Liver (tissue), 9 donors: ENCODE measurements around the gene KLK7. TPM values are rescaled to one million over a fixed set of nuclear protein-coding genes. Genes with fewer than 3 reads are reported as not detected.

Experiments used
- DNase-seq: peaks from one replicate; pipeline ENCODE4 v3.0.0-alpha.2; 2017; ENCODE audit warnings: low spot score
- H3K27ac ChIP-seq, 2 donors: one replicate each; pipeline ENCODE4 v1.7.0; 2013; ENCODE audit warnings: inconsistent platforms in 2 of 2, low read length in 2 of 2, control low read depth in 1 of 2, low read depth in 1 of 2, mild to moderate bottlenecking in 1 of 2
- H3K27me3 ChIP-seq, 4 donors: one replicate each; pipeline versions ENCODE4 v1.6.1 to v1.7.0; 2013; ENCODE audit warnings: low read length in 3 of 4, inconsistent platforms in 1 of 4, mild to moderate bottlenecking in 1 of 4, moderate library complexity in 1 of 4; ENCODE audit not compliant: control insufficient read depth in 4 of 4, insufficient read depth in 4 of 4
- H3K36me3 ChIP-seq, 4 donors: one replicate each; pipeline versions ENCODE4 v1.6.1 to v1.7.0; 2013; ENCODE audit warnings: low read length in 3 of 4, mild to moderate bottlenecking in 3 of 4, low read depth in 1 of 4, moderate library complexity in 1 of 4; ENCODE audit not compliant: control insufficient read depth in 4 of 4, insufficient read depth in 3 of 4
- H3K4me1 ChIP-seq, 4 donors: one replicate each; pipeline versions ENCODE4 v1.6.1 to v1.7.0; 2013; ENCODE audit warnings: low read length in 3 of 4, mild to moderate bottlenecking in 3 of 4, moderate library complexity in 1 of 4; ENCODE audit not compliant: control insufficient read depth in 4 of 4, insufficient read depth in 4 of 4
- H3K4me3 ChIP-seq, 3 donors: one replicate each; pipeline versions ENCODE4 v1.6.1 to v1.7.0; 2013; ENCODE audit warnings: low read length in 3 of 3, control low read depth in 1 of 3, low read depth in 1 of 3, mild to moderate bottlenecking in 1 of 3
- H3K9ac ChIP-seq, 2 donors: one replicate each; pipeline ENCODE4 v1.7.0; 2013; ENCODE audit warnings: low read length in 2 of 2, mild to moderate bottlenecking in 2 of 2, moderate library complexity in 2 of 2, control low read depth in 1 of 2, low read depth in 1 of 2
- H3K9me3 ChIP-seq, 4 donors: one replicate each; pipeline versions ENCODE4 v1.6.1 to v1.7.0; 2013; ENCODE audit warnings: low read length in 3 of 4; ENCODE audit not compliant: control insufficient read depth in 4 of 4
- ATF3 ChIP-seq: IDR thresholded peaks from 2 replicates; pipeline ENCODE4 v1.6.1; 2016; ENCODE audit warnings: antibody characterized with exemption
- CTCF ChIP-seq: fragments of 150-350 bp; IDR thresholded peaks from 2 replicates; pipeline ENCODE4 v1.5.1; 2017; ENCODE audit warnings: improper control_type of control experiment, low read depth, low read length; ENCODE audit not compliant: missing input control
- EGR1 ChIP-seq, 2 donors: IDR thresholded peaks; 2 replicates each; pipeline ENCODE4 v1.6.1; 2016 to 2018; ENCODE audit warnings: antibody characterized with exemption in 2 of 2, low read depth in 2 of 2
- FOXA1 ChIP-seq: IDR thresholded peaks from 2 replicates; pipeline ENCODE4 v1.6.1; 2016; ENCODE audit warnings: antibody characterized with exemption
- FOXA2 ChIP-seq: IDR thresholded peaks from 2 replicates; pipeline ENCODE4 v1.6.1; 2016; ENCODE audit warnings: antibody characterized with exemption
- GABPA ChIP-seq, 2 donors: IDR thresholded peaks in 1 of 2; conservative IDR thresholded peaks in 1 of 2; 2 replicates each; pipeline ENCODE4 v1.6.1; 2016; ENCODE audit warnings: antibody characterized with exemption in 2 of 2, mild to moderate bottlenecking in 1 of 2, moderate library complexity in 1 of 2
- HNF4A ChIP-seq, 2 donors: conservative IDR thresholded peaks; 2 replicates each; pipeline ENCODE4 v1.6.1; 2016; ENCODE audit warnings: antibody characterized with exemption in 2 of 2, mild to moderate bottlenecking in 2 of 2
- HNF4G ChIP-seq: IDR thresholded peaks from 2 replicates; pipeline ENCODE4 v1.6.1; 2016; ENCODE audit warnings: antibody characterized with exemption
- JUND ChIP-seq, 2 donors: IDR thresholded peaks; 2 replicates each; pipeline ENCODE4 v1.6.1; 2016; ENCODE audit warnings: antibody characterized with exemption in 2 of 2
- MAX ChIP-seq: IDR thresholded peaks from 2 replicates; pipeline ENCODE4 v1.6.1; 2016; ENCODE audit warnings: antibody characterized with exemption
- NR2F2 ChIP-seq: IDR thresholded peaks from 2 replicates; pipeline ENCODE4 v1.6.1; 2016; ENCODE audit warnings: antibody characterized with exemption
- RAD21 ChIP-seq, 2 donors: IDR thresholded peaks; 2 replicates each; pipeline ENCODE4 v1.6.1; 2016; ENCODE audit warnings: antibody characterized with exemption in 2 of 2, mild to moderate bottlenecking in 2 of 2
- REST ChIP-seq: IDR thresholded peaks from 2 replicates; pipeline ENCODE4 v1.6.1; 2016; ENCODE audit warnings: antibody characterized with exemption, mild to moderate bottlenecking
- RXRA ChIP-seq, 2 donors: IDR thresholded peaks; 2 replicates each; pipeline ENCODE4 v1.6.1; 2017 to 2018; ENCODE audit warnings: antibody characterized with exemption in 2 of 2, mild to moderate bottlenecking in 1 of 2
- SP1 ChIP-seq: IDR thresholded peaks from 2 replicates; pipeline ENCODE4 v1.6.1; 2018; ENCODE audit warnings: antibody characterized with exemption, mild to moderate bottlenecking
- YY1 ChIP-seq: IDR thresholded peaks from 2 replicates; pipeline ENCODE4 v1.6.1; 2016; ENCODE audit warnings: antibody characterized with exemption, mild to moderate bottlenecking
- ZBTB33 ChIP-seq: IDR thresholded peaks from 2 replicates; pipeline ENCODE4 v1.6.1; 2016; ENCODE audit warnings: antibody characterized with exemption
- WGBS: extraction: QIAGEN DNeasy Blood & Tissue Kit; methylation state at CpG from one replicate; pipeline ENCODE4 v1.1.7; 2013; 5-methylcytosine and 5-hydroxymethylcytosine counted together
- polyA plus RNA-seq, 2 donors: library from polyadenylated mRNA; stranded (reverse) in 1 of 2; unstranded in 1 of 2; fragments of 200-250 nt in 1 of 2; fragments of >200 nt in 1 of 2; fragmentation: Nextera tagmentation in 1 of 2; extraction: Ambion mirVana in 1 of 2; gene quantifications; one replicate each; pipeline versions ENCODE4 v1.2.1 to v1.2.3, GENCODE V29; 2013 to 2015
- total RNA-seq, 2 donors: library from RNA; depleted of rRNA; stranded (reverse); fragments of >200 nt; gene quantifications; one replicate each; pipeline ENCODE4 v1.2.3, GENCODE V29; 2014
- donor health status: healthy.
- donor health status: healthy.
- donor health status: healthy.
- donor health status: healthy.
- donor health status: healthy.

KLK7 gene
- total and polyA plus RNA-seq, 4 donors: not detected

- H3K27ac ChIP-seq: no peak overlapping the region
- no peak overlapping the region for H3K4me3 ChIP-seq
- H3K9ac ChIP-seq: no peak overlapping the region
- no peak for DNase-seq
- H3K27me3 ChIP-seq: peaks cover 0 to 2% (median 0%) of the 10 kb centered on the region in 4 donors
- TF ChIP-seq RXRA (IDR thresholded peaks at IDR 0.05) (no peak), HNF4A (conservative IDR thresholded peaks at IDR 0.05) (no peak), ATF3 (no peak), JUND (IDR thresholded peaks at IDR 0.05) (no peak), FOXA1 (no peak), NR2F2 (no peak), REST (no peak), GABPA (IDR thresholded peaks at IDR 0.05 in 1 of 2, conservative IDR thresholded peaks at IDR 0.05 in 1 of 2) (no peak), MAX (no peak), SP1 (no peak), CTCF (no peak), EGR1 (IDR thresholded peaks at IDR 0.05; ENCODE audit: low read depth in 2 of 2) (no peak), HNF4G (no peak), FOXA2 (no peak), YY1 (no peak), RAD21 (IDR thresholded peaks at IDR 0.05) (no peak), ZBTB33 (no peak)
- H3K9me3 ChIP-seq: no peaks in the 10 kb centered on the region
- no peaks in the 10 kb centered on the region for H3K36me3 ChIP-seq
- H3K4me1 ChIP-seq: no peaks in the 10 kb centered on the region
- WGBS: 80% methylated on average over 3 of the region's 3 CpGs
Measured at GRCh38 chr19:51007488-51007887, 23.8 kb upstream of the KLK7 start.

- WGBS: 45% methylated on average over 8 of the region's 8 CpGs
- H3K4me3 ChIP-seq: no peak overlapping the region
- H3K27ac ChIP-seq: no peak overlapping the region
- peaks cover 0 to 4% (median 0%) of the 10 kb centered on the region in 4 donors for H3K27me3 ChIP-seq
- no peaks in the 10 kb centered on the region for H3K36me3 ChIP-seq
- no peaks in the 10 kb centered on the region for H3K4me1 ChIP-seq
- no peak overlapping the region for H3K9ac ChIP-seq
- DNase-seq: no peak
- no peaks in the 10 kb centered on the region for H3K9me3 ChIP-seq
- TF ChIP-seq FOXA1: no peak
- TF ChIP-seq HNF4G: no peak
- TF ChIP-seq RXRA (IDR thresholded peaks at IDR 0.05): no peak
- no peak for TF ChIP-seq GABPA (IDR thresholded peaks at IDR 0.05 in 1 of 2, conservative IDR thresholded peaks at IDR 0.05 in 1 of 2)
- TF ChIP-seq EGR1 (IDR thresholded peaks at IDR 0.05; ENCODE audit: low read depth in 2 of 2): no peak
- no peak for TF ChIP-seq MAX
- no peak for TF ChIP-seq ATF3
- no peak for TF ChIP-seq REST
- no peak for TF ChIP-seq SP1
- no peak for TF ChIP-seq JUND (IDR thresholded peaks at IDR 0.05)
- TF ChIP-seq CTCF: no peak
- TF ChIP-seq NR2F2: no peak
Measured at GRCh38 chr19:51006406-51006805, 22.7 kb upstream of the KLK7 start.
